Fibroblast of mammary gland (primary cell): ENCODE results near the gene SLC8A1.

Source experiments
- DNase-seq: peaks from one replicate; pipeline ENCODE4 v3.0.0-alpha.2; 2010; ENCODE audit warnings: low read depth
- H3K4me3 ChIP-seq: 2 replicates; pipeline ENCODE4 v1.5.1; 2011; ENCODE audit warnings: low read depth, mild to moderate bottlenecking, low read length, moderate library complexity; ENCODE audit not compliant: control insufficient read depth
- TF ChIP-seq, protein P1 (sequence below): conservative IDR thresholded peaks from 2 replicates; pipeline ENCODE4 v1.5.1; 2011; ENCODE audit warnings: low read depth, low read length, inconsistent platforms; ENCODE audit not compliant: control insufficient read depth, insufficient read depth

SLC8A1 gene

DNA sequence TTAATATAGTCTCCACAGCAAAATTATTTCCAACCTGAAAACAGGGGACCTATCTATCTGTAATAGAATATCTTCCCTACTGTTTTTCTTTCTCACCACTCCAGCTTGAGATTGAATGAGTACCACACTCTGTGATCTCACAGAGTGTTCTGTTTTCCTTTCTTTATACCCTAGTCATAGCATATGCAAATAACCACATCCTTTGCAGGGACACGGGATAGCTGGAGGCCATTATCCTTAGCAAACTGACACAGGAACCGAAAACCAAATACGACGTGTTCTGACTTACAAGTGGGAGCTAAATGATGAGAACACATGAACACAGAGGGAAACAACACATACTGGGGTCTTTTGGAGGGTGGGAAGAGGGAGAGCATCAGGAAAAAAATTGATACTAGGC lies 224.7 kb downstream of the SLC8A1 start:
- TF ChIP-seq, protein P1, sequence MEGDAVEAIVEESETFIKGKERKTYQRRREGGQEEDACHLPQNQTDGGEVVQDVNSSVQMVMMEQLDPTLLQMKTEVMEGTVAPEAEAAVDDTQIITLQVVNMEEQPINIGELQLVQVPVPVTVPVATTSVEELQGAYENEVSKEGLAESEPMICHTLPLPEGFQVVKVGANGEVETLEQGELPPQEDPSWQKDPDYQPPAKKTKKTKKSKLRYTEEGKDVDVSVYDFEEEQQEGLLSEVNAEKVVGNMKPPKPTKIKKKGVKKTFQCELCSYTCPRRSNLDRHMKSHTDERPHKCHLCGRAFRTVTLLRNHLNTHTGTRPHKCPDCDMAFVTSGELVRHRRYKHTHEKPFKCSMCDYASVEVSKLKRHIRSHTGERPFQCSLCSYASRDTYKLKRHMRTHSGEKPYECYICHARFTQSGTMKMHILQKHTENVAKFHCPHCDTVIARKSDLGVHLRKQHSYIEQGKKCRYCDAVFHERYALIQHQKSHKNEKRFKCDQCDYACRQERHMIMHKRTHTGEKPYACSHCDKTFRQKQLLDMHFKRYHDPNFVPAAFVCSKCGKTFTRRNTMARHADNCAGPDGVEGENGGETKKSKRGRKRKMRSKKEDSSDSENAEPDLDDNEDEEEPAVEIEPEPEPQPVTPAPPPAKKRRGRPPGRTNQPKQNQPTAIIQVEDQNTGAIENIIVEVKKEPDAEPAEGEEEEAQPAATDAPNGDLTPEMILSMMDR = no peak
- H3K4me3 ChIP-seq = no peak overlapping the region
- DNase-seq = peak; percentile 32

DNA sequence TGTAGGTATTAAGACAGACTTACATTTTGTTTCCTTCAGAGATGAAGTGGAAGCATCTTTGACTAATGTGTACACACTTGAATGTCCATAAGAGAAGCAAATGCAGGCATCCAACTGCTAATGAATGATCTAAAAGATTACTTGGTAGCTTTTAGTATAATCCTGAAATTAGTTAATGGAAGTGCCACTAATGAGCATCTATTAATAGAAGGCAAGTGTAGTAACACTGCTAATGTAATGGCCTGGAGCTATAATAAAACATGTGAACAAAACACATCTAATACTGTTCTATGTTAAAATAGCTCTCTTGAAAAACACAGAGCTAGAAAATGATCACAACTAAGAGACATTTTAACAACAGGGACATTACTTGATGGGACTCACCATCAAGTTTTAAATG lies 225.3 kb downstream of the SLC8A1 start:
- DNase-seq = no peak
- H3K4me3 ChIP-seq = no peak overlapping the region
- TF ChIP-seq, protein P1 = no peak

DNA sequence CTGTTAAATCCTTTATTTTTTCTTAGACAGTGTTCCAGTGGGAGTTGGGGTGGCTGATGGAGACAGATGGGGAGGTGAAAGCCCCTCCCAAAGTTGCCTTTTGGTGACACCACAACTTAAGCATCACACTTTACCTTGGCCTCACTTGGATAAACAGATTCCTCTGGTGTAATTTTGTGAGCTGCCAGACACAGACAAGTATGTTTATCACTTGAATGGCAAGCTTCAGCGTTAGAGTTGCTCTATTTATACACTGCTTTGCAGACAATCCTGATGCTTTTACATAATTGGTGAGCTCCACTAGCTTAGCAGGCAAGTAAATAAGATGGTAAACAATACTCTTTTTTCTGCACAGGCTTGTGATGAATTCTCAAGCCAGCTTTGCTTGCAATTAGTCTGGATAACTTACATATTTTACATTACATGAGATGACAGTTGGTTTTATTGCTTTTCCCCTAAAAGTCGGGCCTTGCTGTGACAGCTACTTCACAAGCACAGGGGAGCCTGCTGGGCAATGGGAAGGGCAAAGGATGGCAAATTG lies 226.2 kb downstream of the SLC8A1 start:
- no peak overlapping the region for H3K4me3 ChIP-seq
- TF ChIP-seq, protein P1 = no peak
- no peak for DNase-seq

DNA sequence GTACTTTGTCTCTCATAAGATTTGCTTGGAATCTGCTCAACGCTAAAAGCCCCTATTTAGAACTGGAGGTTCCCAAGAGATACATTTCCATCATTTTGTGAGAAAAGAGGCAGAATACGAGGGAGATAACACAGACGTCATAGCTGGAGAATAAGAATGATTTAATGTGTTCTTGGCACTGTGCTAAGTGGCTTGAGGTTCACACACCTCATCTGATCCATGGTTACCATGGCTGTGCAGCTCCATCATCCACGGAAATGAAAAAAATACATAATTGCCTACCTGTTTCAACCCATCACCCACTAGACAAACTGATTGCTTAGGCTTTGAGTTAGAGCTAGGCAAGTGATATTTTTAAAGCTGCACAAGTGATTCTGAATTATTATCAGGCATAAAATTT lies 227.6 kb downstream of the SLC8A1 start:
- H3K4me3 ChIP-seq = no peak overlapping the region
- DNase-seq = peak; percentile 35
- TF ChIP-seq, protein P1 = no peak

GRCh38 chr2:40220177-40220925 lies 231.5 kb downstream of the SLC8A1 start:
- peak; percentile 91 for DNase-seq
- TF ChIP-seq, protein P1 = no peak
- H3K4me3 ChIP-seq = no peak overlapping the region

- peak; percentile 30 for DNase-seq
- TF ChIP-seq, protein P1 = no peak
- no peak overlapping the region for H3K4me3 ChIP-seq
Measured at GRCh38 chr2:40219141-40219540, 232.7 kb downstream of the SLC8A1 start.
